GM18873 (cell line): ENCODE data around the gene ELMOD1.

Experiments
- ATAC-seq: cut with Tn5 transposase; IDR thresholded peaks from one replicate; pipeline ENCODE4 v1.9.1; 2021; ENCODE audit warnings: mild to moderate bottlenecking, moderate library complexity, moderate number of reproducible peaks; ENCODE audit not compliant: unreplicated experiment, low FRiP score

ELMOD1 gene

DNA sequence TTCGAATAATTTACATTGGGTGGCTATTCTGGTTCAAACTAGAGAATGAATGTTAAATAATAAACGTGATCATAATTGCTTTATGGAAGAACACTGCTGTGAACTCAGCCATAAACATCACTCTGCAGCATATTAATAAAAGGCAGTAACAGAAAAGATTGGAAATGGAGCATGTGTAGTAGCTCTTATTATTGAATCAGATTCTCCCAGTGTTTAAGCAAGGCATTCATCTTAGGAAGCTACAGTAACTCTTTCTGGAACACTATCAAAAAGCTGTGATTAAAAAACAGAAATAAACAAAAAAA, 34.7 kb downstream of the ELMOD1 start:
- no peak for ATAC-seq

DNA sequence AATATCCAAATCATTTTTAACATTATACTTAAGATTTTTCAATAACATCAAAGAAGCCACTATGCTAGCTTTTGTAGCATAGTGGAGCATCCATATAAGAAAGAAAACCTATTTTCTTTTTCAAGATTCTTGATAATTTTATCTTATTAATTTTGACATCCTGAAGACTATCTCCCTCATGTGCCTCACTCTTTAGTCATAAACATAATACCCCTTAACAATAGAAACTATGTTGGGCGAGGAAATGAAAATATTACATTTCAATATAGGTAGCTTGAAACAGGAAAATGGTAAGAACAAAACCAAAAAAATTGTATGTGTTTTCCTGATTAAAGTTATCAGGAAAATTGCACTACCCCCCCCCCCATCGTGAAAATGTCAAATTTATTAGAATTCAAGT, 40.1 kb downstream of the ELMOD1 start:
- ATAC-seq: no peak

DNA sequence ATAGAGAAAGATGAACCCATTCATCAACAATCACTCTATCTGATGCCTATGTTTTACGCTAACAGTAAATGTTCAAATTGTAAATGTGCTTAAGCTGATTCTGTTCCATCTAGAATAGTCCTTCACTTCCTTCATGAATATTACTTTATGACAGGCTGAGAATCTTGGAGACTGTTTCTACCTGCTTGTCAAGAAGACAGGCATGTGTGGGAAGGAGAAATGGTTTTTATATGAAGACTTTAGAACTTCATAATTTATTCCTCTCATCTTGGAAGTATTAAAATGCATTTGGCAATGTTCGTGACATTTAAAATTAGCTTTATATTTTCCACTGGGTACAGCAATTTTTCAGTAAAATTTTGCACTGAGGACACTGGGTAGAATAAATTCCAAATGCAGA, 41.0 kb downstream of the ELMOD1 start:
- ATAC-seq: no peak

DNA sequence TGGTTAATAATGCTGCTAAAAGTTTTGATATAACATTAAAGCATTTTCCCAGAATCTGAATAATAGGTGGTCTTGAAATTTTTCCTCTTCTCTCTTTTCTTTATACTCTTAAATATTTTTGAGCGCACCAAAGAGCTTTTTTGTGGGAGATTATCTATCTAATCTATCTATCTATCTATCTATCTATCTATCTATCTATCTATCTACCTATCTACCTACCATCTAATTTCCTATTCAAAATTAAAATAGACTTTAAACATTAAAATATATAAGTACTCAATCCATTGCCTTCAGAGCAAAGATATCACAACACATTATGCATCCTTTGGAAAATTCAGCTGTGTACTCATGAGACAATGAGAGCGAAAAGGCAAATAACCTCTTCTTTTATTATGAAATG, 55.8 kb downstream of the ELMOD1 start:
- ATAC-seq: no peak

DNA sequence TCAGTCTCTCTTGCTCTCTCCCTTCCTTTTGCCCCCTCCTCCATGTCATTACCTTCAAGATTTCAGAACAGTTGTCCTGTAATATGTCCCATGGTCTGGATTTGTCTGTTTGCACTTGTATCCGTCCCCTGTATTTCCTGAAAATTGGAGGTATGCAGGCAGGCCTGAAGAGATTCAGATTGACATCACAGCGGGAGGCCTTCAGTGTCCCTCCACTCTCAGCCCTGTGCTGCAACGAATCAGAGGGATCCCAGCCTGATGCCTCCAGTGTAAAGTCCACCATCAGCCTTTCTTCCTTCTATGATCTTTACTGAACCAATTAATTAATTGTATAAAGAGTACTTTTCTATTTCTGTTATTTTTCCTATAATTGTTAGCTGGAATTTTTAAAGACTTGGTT, 57.3 kb downstream of the ELMOD1 start:
- no peak for ATAC-seq

DNA sequence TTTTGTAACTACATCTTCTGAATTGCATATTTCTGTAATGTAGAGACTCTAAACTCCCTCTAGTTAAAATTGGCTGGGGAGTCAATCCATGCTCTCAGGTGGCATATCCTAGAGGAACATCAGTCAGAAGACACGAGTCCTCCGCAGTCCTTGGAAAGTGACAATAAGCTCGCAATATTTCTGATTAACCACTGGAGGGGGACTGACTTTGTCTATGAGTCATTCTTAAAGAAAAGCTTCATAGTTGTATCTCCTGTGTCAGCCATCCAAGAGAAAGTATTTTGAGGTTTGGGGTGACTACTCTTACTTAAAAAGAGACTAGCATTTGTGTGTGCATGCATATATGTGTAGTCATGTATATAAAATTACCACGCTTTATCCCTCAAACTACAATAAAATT, 60.7 kb downstream of the ELMOD1 start:
- no peak for ATAC-seq

DNA sequence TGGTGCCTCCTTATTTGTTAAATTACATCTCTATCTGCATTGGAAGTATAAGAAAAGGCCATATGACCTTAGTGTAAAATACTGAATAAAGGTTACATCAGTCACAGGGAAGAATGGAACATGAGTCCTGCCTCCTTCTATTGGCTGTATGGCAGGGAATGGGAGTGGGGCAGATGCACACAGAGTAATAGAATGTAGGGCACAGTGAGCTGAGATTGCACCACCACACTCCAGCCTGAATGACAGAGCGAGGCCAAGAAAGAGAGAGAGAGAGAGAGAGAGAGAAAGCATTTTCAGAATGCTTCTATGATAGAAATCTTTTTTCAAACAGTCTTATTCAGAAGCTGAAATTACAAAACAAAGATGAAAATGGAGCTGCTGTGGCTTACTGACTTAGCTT, 62.1 kb downstream of the ELMOD1 start:
- ATAC-seq: no peak

DNA sequence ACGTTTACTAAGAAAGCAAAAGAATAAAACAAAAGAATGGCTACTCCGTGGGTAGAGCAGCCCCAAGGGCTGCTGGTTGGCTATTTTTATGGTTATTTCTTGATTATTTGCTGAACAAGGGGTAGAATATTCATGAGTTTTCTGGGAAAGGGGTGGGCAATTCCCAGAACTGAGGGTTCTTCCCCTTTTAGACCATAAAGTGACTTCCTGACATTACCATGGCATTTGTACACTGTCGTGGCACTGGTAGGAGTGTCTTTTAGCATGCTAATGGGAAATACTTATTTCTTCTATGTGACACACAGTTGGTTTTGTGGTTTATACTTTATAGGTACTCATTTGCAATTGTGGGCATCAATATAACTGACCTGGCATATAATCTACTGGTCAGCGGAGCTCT, 64.7 kb downstream of the ELMOD1 start:
- no peak for ATAC-seq

DNA sequence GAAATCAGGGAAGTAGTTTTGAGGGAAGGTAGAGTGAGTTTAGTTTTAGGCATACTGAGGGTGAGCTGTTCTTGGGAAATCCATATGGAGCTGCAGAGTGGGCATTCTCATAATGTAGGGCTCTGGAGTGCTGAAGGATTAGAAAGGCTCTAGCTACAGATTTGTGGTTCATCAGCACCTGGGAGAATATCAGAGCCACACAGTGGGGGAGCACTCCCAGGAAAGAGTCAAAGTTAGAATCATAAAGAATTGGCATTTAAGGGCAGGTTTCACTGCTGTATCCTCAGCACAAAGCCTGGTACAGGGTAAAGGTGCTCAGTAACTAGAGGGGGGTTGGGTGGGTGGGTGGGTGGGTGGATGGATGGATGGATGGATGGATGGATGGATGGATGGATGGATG, 68.4 kb downstream of the ELMOD1 start:
- no peak for ATAC-seq

DNA sequence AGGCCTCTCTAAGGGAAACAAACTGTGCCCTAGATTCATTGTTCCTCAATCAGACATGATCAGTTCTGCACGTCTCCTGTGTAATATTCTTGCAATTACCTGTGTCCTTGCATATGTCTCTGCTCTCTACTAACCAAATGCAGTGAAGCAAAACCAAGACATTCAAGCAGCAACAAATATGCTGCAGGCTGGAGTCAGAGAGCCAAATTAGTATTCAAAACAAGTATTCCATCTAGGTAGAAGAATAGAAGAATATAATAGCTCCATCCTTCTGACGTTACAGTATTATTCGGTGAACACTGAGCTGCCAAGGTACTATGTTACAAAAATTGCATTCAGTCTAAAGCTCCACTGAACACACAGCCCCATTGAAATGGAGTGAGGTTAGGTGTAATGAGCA, 69.1 kb downstream of the ELMOD1 start:
- no peak for ATAC-seq

DNA sequence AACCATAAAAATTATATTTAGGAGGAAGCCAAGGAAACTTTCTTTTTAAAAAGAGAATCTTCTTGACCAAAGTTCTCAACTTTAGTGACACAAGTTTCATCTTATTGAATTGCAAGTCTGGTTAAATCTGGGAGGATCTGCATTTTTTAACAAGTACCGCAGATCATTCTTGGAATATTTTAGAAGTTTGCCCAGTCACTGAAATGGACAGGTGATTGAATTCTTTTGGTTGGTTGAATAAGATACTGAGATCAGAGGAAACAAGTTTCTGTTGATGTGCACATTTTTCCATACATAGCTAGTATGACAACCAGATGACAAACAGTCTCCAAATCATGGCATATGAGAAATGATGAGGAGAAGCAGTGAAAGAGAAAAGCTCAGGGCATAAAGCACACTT, 70.7 kb downstream of the ELMOD1 start:
- ATAC-seq: no peak

DNA sequence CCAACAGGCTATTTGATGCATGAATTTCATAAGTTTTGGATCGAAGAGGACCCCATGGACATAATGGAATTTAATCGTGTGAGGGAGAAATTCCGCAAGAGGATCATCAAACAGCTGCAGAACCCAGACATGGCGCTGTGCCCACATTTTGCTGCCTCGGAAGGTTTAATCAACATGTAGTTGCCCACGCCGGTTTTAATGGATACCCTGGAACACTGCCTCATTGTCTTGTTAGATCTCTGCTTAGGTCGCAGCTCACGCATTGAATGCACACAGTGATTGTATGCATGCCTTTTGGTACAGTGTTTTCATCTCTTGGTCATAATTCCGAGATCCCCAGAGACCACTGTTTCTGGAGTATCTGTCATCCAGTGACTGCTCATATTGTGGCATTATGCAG, 74.1 kb downstream of the ELMOD1 start:
- no peak for ATAC-seq

DNA sequence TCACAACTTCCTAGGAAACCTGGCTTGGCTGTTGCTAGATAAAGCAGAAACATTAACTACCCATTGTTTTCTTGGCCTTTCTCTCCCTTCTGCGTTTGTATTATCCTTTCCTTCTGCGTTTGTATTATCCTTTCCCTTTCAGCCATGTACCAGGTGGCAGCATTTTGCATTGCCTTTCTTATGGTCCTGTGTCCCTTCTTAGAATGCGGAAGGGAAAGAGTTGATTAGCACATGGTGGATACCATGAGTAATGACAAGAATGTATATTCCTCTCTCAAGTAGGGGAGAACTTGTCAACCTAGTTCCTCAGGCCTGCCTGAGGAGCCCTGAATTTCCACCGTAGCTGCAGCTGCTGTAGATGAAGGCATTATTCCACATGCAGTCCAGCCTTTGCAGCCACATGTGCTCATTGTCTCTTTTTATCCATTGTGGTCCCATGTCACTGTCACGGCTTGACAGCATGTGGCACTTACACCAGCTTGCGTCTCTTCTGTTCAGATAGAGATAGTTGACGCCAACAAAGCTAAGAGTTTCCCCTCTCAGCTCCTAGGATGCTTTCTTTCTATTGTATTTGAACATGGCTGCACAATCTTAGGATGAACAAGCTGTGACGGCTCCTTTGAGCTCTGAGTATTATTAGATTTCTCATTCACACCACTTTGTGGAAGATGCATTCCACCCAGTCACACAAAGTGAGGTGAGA, 76.1 kb downstream of the ELMOD1 start:
- no peak for ATAC-seq

DNA sequence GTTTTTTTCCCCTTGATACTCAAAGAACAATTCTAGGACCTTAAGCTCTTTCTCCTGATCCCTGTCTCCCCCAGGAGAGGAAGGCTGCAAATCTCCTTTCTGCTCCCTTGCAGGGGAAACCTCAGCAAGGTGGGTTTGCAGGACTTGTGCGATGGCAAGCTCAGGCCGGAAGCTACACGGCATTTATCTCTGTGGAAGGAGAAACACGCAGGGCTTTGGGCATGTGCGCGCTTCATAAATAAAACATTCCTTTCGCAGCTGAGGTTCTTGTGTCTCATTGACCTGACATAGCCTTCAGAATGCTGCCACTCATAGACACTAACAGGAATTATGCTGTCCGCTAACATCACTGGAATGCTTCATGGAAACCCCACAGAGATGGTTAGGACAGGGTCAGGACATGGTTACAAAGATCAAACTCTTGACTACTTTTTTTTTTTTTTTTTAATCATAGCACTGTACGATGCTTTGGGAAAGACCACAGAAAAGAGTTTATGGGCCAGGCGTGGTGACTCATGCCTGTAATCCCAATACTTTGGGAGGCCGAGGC, 78.3 kb downstream of the ELMOD1 start:
- no peak for ATAC-seq

DNA sequence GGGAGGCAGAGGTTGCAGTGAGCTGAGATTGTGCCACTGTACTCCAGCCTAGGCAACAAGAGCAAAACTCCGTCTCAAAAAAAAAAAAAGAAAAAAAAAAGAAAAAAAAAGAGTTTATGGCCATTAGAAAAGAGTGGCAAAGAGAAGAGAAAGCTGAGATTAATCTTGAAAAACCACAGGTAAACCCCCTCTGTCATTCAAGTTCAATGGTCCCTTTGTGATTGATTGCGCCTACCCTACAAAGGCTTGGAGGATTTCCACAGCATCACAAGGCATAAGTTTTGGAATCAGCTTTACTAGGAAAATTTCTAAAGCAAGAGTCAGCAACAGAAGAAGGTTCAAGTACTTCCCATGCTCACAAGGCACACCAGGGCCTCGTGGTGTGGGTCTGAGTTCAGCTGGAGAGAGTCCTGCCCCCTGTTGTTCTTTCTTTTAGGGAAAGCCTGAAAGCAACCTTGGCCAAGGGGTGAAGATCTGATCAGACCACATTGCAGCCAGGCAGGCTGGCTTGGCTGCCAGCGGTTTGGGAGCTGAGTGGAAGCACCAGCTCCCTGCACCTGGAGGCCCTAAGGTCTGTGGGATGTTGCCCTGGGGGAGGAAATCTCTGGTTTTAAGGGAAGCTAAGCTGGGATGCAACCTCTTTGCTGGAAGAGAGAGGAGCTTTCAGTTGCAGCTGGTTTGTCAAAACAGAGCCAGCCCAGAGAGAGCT, 79.1 kb downstream of the ELMOD1 start:
- ATAC-seq: no peak

DNA sequence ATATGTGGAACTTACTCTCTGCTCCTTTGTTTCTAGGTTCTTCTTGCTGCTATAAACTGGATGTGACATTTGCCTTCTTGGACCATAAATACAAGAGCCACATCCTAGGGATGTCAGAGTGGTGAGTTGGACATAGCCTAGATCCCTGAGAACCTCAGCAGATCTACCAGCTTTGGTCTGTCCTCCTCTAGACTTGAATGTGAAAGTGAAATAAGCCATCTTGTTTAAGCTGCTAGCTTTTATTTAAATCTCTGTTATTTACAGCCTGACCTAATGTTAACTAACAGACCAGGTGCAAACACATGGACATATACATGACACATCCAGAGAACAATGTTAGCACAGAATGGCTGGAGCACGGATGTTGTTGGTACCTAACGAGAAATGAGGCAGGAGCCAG, 85.0 kb downstream of the ELMOD1 start:
- no peak for ATAC-seq

DNA sequence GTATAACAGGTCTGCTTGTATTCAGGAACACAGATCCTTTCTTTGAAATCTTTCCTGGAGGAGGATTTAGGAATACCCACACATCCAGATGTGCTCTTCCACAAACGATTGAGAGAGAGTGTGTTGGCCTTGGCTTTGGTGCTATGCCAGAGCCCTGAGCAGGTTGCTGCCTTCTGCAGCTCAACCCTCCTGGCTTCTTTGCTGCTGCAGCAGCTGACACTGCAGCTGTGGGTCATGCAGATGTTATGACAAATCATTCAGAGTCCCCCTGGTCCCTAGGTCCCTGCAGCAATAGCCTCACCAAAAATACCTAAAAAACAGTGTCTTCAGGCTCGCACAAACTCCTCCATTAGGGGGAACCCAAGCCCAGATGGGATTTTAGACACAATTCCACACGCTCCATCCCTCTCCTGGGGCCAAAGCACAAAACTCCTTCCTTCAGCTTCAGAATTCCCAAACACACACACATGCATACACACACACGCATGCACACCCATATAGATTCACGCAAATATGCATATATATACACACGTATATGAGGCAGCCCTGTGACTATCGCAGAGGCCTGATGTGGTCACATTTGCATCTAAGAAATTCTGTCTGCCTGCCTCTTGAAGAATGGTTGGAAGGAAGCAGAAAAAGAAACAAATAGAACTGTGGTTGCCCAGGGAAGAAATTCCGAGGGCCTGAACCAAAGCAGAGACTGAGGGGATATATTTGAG, 85.5 kb downstream of the ELMOD1 start:
- no peak for ATAC-seq

DNA sequence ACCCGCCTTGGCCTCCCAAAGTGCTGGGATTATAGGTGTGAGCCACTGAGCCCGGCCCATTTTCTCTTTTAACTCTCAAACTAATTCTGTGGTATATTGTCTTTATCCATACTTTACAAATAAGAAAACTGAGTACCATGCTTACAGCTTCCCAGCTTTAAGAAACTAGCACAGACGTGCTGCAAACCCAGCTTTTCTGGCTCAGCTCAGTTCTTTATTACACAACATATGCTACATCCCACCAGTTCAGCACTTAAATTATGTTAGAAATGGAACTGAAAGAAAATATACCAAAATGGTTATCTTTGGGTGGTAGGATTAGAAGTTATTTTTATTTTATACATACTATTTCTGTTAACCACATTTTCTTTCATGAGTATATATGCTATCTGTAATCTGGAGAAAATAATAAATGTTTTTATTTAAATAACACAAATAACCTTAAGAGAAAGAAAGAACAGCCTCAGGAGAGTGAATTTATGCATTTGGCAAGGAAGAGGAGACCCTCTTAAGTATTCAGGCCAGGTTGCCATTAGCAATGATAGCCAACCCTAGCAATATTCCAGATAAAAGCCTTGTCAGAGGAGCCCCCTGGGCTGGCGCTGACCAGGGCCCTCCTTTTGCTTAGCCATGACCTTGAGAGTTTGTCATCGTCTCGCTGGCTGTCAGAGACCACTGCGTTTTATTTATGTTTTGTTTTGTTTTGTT, 87.1 kb downstream of the ELMOD1 start:
- no peak for ATAC-seq

DNA sequence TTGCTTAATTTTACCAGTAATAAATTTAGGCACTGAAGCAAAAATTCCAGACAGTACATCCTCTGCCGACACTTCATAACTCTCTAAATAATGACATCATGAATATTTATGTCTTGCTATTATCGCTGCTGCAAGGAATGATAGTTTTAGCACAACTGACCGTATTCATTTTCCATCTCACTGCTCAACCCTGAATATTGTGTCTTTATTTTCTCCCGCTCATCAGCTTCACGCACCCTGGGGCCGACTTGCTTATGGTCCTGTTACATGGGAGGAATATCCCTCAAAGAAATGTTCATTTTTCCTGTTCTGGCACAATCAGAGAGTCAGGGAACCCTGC, 87.7 kb downstream of the ELMOD1 start:
- ATAC-seq: no peak

DNA sequence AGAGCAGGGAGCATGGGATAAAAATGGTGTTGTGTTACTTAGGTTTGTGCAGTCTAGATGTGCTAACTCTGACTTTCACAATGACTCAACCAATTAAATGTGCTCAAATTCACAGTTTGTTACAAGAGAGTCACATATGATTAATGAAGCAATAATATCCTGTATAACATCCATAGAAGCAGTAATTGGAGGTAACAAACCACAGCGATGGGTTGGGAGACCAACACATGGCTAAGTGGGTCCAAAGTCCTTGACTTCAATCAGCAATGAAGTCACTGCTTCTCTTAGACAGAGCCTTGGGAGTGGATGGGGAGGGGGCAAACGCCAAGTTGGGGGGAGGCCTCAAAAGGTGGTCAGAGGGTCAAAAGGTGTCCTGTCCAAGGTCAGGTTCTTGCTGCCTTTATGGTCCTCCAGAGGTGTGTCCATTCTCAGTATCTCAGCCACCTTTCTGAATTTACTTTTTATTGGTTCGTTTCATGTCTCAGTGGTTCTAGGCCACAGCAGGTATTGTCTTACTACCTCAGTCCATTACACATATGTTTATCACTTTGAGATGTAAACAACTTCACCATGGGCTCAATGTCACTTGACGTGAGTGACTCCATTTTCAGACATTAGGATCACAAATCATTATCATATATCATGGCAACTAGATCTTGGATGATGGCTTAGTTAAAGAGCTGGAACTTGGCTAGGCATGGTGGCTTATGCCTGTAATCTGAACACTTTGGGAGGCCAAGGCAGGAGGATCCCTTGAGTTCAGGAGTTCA, 88.5 kb downstream of the ELMOD1 start:
- ATAC-seq: no peak
